ENCODE results near the gene TLL1. TPM values are rescaled to one million over a fixed set of nuclear protein-coding genes. Genes with fewer than 3 reads are reported as not detected.

Gene TLL1
- total RNA-seq: 16.2 and 31.0 TPM in 2 replicates

GRCh38 chr4:165872461-165873297, at the start of gene TLL1:
Gene TLL1, plus strand, starts transcription at chr4:165873237. Its CDS starts 668 bp downstream, at chr4:165873905.
- DNase-seq (ENCODE audit: low read depth in 2 of 2): peak; percentile 41 to 52

DNA sequence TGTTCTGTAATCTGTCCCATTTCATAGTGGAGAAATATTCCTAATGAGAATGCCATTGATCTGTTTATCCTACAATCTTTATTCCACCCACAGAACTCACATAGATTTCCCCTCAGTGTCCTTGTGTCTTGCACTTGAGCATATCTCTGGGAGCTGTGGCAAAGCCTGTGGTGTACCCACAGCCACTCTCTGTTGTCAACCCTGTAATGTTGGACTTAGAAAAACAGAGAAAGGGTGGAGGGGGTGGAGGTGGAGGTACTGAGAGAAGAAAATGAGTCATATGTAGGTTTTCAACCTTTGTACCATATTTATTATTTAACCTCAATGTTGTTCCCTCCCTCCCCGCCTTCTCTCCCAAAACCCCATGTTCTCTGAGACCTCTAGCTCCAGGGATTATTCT, 46.9 kb upstream of the TLL1 start:
- no peak for DNase-seq (ENCODE audit: low read depth in 2 of 2)

- no peak for DNase-seq (ENCODE audit: low read depth in 2 of 2)
Observed at GRCh38 chr4:165827018-165827417, 46.0 kb upstream of the TLL1 start.

DNA sequence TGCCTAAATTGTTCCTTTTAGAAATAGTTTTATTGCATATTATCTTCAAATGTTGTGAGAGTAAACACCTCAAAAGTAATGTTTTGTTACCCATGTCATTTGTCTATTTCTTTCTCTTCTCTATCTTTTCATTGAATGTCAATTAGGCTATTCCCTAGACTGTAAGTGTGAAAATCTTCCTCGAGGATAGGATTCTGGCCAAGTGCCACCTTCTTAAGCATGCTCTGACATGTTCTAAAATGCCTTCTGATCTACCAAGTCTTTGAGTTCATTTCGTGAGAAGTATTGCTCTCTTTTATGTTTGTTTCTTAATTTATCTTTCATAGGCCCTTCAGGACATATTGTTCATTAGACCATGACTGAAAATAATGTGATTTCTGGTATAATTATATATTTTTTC, 44.1 kb upstream of the TLL1 start:
- DNase-seq (ENCODE audit: low read depth in 2 of 2): no peak

- DNase-seq (ENCODE audit: low read depth in 2 of 2): no peak
Observed at GRCh38 chr4:165834116-165834515, 38.9 kb upstream of the TLL1 start.

- peak; percentile 83 to 99 for DNase-seq (ENCODE audit: low read depth in 2 of 2)
Observed at GRCh38 chr4:165838575-165838974, 34.5 kb upstream of the TLL1 start.

- peak; percentile 89 to 97 for DNase-seq (ENCODE audit: low read depth in 2 of 2)
Observed at GRCh38 chr4:165839615-165840333, 33.3 kb upstream of the TLL1 start.

GRCh38 chr4:165842684-165843083, 30.4 kb upstream of the TLL1 start:
- no peak for DNase-seq (ENCODE audit: low read depth in 2 of 2)

DNA sequence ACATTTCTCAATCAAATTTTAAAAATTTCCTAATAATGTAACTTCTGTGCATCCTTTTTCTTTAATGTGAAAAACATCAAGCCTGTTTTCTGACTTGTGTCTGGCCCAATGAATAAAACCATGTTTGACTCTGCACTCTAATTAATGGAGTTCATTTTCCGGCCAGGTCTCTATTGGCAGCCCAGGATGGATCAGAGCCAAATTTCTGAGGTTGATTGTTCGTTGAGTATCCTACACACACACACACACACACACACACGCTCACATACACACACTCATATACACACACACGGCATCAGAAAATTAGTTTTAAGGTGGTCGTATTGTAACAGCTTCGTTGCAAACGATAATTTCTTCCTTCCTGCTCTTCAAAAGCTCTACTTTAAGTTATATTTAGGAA, 28.9 kb upstream of the TLL1 start:
- peak; percentile 51 to 70 for DNase-seq (ENCODE audit: low read depth in 2 of 2)

DNA sequence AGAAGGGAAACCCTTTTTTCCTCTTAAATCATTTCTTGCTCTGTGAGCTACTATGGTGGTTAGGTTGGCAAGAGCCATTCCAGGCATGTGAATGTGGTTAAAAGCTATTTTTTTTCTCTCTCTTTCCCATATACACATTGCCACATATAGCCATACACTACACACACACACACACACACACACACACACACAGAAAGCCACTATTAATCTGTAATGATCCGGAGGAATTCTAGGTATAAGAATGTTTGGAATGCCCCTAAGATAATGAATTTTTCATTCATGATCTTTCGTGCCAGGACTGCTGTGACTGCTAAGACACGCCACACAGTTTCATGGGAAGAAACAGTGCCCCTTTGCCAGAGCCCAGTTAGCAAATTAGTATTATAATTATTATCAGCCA, 21.8 kb upstream of the TLL1 start:
- DNase-seq (ENCODE audit: low read depth in 2 of 2): no peak

- peak in 1 of 2 donors; percentile 3 for DNase-seq (ENCODE audit: low read depth in 2 of 2)
Observed at GRCh38 chr4:165855191-165855590, 17.8 kb upstream of the TLL1 start.

GRCh38 chr4:165861363-165861762, 11.7 kb upstream of the TLL1 start:
- no peak for DNase-seq (ENCODE audit: low read depth in 2 of 2)

GRCh38 chr4:165864271-165864670, 8.8 kb upstream of the TLL1 start:
- DNase-seq (ENCODE audit: low read depth in 2 of 2): peak in 1 of 2 donors; percentile 35

- DNase-seq (ENCODE audit: low read depth in 2 of 2): no peak
Observed at GRCh38 chr4:165866019-165866650, 6.9 kb upstream of the TLL1 start.

GRCh38 chr4:165867961-165868360, 5.1 kb upstream of the TLL1 start:
- DNase-seq (ENCODE audit: low read depth in 2 of 2): no peak

- peak; percentile 9 to 64 for DNase-seq (ENCODE audit: low read depth in 2 of 2)
Observed at GRCh38 chr4:165873298-165874071, 448 bp downstream of the TLL1 start.

DNA sequence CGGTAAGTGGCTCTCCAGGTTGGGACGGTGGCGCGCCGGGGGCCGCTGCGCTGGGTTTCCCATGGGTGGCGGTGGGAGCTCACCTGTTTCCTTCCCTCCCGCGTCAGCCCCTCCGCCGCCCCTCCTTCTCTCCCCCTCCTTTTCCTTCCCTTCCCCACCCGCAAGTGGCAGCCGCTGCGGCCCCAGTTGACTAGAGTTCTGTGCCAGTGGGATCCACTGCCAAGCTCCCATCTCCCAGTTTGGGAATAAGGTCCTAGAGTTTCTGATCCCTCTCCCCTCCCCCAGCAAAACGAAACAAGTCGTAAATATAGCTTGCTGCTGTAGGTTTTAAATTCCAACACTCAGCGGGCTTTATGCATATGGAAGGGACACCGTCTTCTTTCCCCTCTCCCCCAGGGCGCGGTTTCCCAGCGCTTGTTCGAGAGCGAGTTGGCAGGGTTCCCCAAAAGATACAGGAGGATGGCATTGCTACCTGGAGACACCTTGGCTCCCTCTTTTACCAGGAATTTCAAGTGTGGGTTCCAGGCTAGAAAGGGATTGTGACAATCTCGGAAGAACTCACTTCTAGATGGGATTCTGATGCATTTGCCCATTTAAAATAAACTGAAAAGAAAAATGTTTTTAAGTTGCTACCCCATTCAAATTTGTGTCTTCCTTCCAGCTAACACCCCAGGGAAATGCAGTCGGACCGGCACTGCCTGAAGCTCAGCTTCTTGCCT, 1.2 kb downstream of the TLL1 start:
- DNase-seq (ENCODE audit: low read depth in 2 of 2): peak; percentile 17 to 38

DNA sequence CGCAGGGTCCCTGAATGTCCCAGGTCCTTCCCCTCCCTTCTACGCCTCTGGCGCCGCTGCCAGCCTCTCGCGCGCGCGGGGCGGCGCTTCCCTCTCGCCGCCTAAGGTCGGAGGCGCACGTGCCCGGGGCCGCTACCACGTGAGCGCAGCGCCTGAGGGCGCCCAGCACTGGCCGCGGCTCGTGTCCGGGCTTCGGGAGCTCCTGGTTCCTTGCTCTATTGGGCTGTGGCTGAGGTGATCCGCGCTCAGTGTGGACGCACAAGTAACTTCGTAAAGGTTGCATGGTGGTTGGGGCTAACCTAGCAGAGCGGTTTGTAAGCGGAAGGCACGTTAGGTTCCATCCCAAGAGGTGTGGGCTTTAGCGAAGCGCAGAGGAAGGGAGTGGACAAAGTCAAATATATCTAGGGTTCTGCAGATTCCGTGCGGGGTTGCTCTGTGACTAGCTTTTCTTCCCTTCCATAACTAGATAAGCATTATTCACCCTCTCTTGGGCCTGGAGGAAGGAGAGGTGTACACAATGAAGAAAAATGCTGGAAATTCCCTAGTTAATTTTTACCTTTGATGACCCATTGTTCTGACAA, 1.8 kb downstream of the TLL1 start:
- peak; percentile 38 to 46 for DNase-seq (ENCODE audit: low read depth in 2 of 2)

DNA sequence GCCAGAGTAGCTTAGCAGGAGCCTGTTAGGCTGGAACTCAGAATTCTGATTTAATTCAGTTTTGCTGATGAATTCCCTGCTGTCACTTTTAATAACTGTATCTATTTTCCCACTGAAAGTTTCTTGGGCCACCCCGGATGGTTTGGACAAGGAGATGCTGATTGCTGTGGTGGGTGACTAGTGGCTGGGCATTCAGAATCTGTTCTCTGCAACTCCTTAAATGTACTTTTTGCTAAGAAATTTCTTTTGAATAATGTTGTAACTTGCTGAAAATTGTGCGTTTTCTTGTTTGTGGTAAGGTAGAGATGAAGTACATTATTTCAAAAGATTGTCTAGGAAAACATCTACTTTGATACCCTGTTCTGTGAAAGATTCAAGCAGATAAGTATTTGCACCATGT, 2.4 kb downstream of the TLL1 start:
- no peak for DNase-seq (ENCODE audit: low read depth in 2 of 2)

DNA sequence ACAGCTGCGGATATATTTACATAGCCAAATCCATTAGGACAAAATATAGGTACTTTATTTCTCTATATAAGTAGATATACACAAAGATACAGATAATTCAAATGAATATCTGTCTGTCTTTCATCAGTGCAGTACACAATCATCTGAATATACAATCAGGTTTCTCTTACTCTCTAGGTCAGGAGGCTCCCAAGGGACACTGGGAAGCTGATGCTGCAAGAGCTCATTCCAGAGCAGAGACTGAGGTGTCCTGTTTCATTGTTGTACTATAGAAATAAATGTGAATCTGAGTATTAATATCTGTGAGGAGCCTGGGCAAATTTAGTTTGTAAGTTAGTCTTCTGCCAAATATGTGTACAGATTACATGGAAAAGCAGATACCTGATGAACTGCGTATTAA, 4.2 kb downstream of the TLL1 start:
- DNase-seq (ENCODE audit: low read depth in 2 of 2): peak in 1 of 2 donors; percentile 9

Measured in dermis microvascular lymphatic vessel endothelial cell (primary cell).